ENCODE data around the gene MAP2. TPM values are rescaled to one million over a fixed set of nuclear protein-coding genes. Genes with fewer than 3 reads are reported as not detected.

Gene MAP2
- total RNA-seq, 2 experiments from 2014 or later: 0.10 TPM; not detected in 1

DNA sequence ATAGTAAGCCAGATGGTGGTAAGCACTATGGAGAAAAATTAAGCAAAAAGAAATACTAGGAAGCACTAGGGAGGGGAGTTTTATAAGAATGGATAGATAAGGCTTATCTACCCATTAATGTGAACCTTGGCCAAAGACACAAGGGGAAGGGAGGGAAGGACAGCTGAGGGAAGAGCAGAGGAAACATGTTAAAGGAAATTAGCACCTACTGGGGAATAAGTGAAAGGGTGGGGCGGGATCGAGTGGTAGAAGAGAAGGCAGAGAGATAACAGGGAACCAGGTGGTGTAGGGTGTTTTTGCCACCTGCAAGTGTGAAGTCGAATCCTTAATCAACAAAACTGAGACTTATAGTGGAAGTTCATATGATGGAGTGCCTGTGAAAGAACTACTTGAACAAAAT lies 349.5 kb downstream of the MAP2 start:
- H3K36me3 ChIP-seq (ENCODE audit: insufficient read depth, low read length): no peaks in the 10 kb centered on the region
- no peak overlapping the region for H3K27ac ChIP-seq (ENCODE audit: low read depth, low read length, poor library complexity, severe bottlenecking)
- H2AFZ ChIP-seq (ENCODE audit: low read length): no peak overlapping the region
- no peak overlapping the region for H3K4me3 ChIP-seq (ENCODE audit: low read depth, low read length, poor library complexity, severe bottlenecking)
- H3K9me2 ChIP-seq (ENCODE audit: insufficient read depth, low read length): no peaks in the 10 kb centered on the region
- TF ChIP-seq EZH2phosphoT487 (IDR thresholded peaks at IDR 0.05; ENCODE audit: borderline replicate concordance, low read depth, low read length): no peak
- TF ChIP-seq, protein P1, sequence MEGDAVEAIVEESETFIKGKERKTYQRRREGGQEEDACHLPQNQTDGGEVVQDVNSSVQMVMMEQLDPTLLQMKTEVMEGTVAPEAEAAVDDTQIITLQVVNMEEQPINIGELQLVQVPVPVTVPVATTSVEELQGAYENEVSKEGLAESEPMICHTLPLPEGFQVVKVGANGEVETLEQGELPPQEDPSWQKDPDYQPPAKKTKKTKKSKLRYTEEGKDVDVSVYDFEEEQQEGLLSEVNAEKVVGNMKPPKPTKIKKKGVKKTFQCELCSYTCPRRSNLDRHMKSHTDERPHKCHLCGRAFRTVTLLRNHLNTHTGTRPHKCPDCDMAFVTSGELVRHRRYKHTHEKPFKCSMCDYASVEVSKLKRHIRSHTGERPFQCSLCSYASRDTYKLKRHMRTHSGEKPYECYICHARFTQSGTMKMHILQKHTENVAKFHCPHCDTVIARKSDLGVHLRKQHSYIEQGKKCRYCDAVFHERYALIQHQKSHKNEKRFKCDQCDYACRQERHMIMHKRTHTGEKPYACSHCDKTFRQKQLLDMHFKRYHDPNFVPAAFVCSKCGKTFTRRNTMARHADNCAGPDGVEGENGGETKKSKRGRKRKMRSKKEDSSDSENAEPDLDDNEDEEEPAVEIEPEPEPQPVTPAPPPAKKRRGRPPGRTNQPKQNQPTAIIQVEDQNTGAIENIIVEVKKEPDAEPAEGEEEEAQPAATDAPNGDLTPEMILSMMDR (conservative IDR thresholded peaks at IDR 0.05; ENCODE audit: low read length): no peak
- H3K4me2 ChIP-seq (ENCODE audit: low read length): no peak overlapping the region
- H3K79me2 ChIP-seq (ENCODE audit: insufficient read depth, low read depth, low read length): no peaks in the 10 kb centered on the region
- ChIA-PET CTCF (ENCODE audit: unreplicated experiment) (no interaction called here), POLR2A (no interaction called here)
- intact Hi-C loops (cut with micrococcal nuclease; ENCODE audit: unreplicated experiment): no loop called here
- no TSS peak for BruUV-seq (replicated peaks)
- DNase-seq (ENCODE audit: low spot score): no peak
- H3K9me3 ChIP-seq (ENCODE audit: low read length): no peaks in the 10 kb centered on the region
- no peaks in the 10 kb centered on the region for H3K4me1 ChIP-seq (ENCODE audit: insufficient read depth, low read length, poor library complexity, severe bottlenecking)
- H4K20me1 ChIP-seq (ENCODE audit: insufficient read depth, low read length): no peaks in the 10 kb centered on the region

Small RNA genes within 50 kb of the gene (small RNA-seq; reads per million reads assigned to genes)
- gene RNA5SP118: 0.21 reads per million

Measured in OCI-LY7 (cell line).